ENCODE results near the gene SLC12A2.

DNA sequence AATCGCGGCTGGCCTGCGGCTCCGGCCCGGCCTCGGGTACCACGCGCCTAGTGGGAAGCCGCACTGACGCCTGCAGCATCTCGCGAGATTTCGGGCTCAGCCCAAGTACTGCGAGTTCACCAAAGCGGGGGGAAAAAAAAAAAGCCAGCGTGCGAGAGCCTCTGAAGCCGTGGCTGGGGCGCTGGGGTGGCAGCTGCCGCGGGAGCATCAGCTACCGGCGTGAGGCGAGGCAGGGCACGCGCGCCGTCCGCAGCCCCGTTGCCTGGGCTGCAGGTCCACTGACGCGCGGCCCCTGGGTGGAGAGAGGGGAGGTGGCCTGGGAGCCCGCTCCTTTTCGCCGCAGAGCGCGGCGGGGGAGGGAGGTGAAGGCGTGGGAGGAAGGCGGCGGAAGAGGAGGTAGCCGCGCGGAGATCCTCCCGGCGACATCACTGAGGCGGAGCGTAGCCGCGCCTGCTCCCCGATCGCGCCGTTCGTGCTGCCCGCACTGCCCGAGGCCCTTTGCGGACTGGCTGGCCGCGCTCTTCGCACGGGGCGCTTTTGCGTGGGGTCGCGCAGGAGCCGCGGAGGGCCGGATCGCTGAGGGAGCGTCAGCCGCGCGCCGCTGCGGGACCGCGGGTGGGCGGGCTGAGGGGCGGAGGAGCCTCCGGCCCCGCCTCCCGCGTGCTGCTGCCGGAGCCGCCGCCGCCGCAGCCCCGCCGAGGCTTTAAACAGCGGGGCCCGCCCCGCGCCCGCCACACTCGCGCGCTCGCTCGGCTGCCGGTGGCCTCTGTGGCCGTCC, at the start of gene SLC12A2:
- TF ChIP-seq, protein P1, sequence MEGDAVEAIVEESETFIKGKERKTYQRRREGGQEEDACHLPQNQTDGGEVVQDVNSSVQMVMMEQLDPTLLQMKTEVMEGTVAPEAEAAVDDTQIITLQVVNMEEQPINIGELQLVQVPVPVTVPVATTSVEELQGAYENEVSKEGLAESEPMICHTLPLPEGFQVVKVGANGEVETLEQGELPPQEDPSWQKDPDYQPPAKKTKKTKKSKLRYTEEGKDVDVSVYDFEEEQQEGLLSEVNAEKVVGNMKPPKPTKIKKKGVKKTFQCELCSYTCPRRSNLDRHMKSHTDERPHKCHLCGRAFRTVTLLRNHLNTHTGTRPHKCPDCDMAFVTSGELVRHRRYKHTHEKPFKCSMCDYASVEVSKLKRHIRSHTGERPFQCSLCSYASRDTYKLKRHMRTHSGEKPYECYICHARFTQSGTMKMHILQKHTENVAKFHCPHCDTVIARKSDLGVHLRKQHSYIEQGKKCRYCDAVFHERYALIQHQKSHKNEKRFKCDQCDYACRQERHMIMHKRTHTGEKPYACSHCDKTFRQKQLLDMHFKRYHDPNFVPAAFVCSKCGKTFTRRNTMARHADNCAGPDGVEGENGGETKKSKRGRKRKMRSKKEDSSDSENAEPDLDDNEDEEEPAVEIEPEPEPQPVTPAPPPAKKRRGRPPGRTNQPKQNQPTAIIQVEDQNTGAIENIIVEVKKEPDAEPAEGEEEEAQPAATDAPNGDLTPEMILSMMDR (IDR thresholded peaks at IDR 0.05) = no peak
- peak; percentile 73 to 91 (median 90) for TF ChIP-seq POLR2AphosphoS5 (IDR thresholded peaks at IDR 0.05)
- TF ChIP-seq POLR2A (IDR thresholded peaks at IDR 0.05) = peak; percentile 22 to 52
- TF ChIP-seq EP300 (IDR thresholded peaks at IDR 0.05) = peak in 1 of 4 donors; percentile 50
